ENCODE results near the gene CACTIN. TPM values are rescaled to one million over a fixed set of nuclear protein-coding genes. Genes with fewer than 3 reads are reported as not detected.

CACTIN gene
- total RNA-seq, 4 donors from 2014 or later = 22.6 to 29.9 (median 27.9) TPM

DNA sequence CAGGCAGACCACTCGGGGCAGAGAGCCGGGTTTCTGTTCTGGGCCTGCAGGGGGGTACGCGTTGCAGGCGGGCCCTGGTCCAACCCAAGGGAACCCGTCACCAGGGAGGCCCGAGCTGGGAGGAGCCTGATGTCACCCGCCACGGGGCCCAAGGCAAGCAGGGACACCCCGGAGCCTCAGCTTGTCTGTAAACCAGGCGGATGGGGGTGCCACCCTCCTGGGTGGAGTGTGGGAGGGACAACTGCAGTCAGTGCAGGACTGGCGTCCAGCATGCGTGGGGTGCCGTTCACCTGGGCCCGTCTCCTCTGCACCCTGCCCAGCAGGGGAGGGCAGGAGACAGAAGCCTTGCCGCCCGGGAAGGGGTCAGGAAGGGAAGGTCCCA, 7.0 kb downstream of the CACTIN start:
- no peak for DNase-seq (ENCODE audit: low spot score in 2 of 2)
- WGBS = 92% methylated on average over 11 of the region's 17 CpGs

DNA sequence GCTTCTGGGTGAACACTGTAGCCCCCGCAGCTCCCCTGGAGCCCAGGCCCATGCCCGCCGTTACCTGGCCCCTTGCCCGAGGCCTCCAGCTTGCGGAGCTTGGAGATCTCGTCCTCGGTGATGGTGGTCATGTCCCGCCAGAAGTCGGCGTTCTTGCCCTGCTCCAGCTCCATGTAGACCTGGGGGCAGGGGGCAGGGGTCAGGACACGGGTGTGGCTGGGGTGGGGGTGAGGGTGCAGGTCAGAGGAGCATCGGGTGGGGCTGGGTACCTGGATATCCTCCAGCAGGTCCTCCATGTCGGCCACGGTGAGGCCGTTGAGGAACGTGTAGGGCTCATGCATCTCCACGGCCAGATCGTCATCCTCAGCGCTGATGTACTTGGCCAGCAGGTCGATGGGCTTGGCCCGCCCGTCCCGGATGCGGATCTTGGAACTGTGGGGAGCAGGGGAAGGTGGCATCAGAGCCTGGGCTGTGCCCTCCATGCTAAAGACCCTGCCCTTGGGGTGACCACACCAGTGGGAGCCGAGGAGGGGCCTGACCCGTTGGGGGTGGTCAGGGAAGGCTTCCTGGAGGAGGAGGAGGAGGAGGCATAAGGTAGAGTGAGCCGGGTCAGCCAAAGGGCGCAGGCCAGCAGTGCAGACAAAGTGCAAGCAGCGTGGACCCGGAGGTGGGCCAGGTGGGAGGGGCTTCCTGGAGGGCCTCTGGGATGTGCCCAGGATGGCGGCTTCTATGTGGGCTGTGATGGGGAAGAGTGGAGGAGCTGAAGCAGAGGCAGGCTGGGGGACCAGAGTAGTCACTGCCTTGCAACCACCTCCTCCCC, 7.6 kb downstream of the CACTIN start:
- Histone ChIP-seq H3K27ac (no peak overlapping the region), H3K36me3 (peaks cover 76% of the 10 kb centered on the region), H3K4me3 (no peak overlapping the region), H3K9me3 (no peaks in the 10 kb centered on the region), H3K27me3 (no peaks in the 10 kb centered on the region), H3K4me1 (peaks cover 11% of the 10 kb centered on the region)
- no peak for DNase-seq (ENCODE audit: low spot score in 2 of 2)
- no peak for TF ChIP-seq POLR2A (IDR thresholded peaks at IDR 0.05)
- TF ChIP-seq, protein P1, sequence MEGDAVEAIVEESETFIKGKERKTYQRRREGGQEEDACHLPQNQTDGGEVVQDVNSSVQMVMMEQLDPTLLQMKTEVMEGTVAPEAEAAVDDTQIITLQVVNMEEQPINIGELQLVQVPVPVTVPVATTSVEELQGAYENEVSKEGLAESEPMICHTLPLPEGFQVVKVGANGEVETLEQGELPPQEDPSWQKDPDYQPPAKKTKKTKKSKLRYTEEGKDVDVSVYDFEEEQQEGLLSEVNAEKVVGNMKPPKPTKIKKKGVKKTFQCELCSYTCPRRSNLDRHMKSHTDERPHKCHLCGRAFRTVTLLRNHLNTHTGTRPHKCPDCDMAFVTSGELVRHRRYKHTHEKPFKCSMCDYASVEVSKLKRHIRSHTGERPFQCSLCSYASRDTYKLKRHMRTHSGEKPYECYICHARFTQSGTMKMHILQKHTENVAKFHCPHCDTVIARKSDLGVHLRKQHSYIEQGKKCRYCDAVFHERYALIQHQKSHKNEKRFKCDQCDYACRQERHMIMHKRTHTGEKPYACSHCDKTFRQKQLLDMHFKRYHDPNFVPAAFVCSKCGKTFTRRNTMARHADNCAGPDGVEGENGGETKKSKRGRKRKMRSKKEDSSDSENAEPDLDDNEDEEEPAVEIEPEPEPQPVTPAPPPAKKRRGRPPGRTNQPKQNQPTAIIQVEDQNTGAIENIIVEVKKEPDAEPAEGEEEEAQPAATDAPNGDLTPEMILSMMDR (IDR thresholded peaks at IDR 0.05) = no peak
- no peak for TF ChIP-seq POLR2AphosphoS5 (IDR thresholded peaks at IDR 0.05)
- no peak for TF ChIP-seq EP300 (IDR thresholded peaks at IDR 0.05)
- 94% methylated on average over 19 of the region's 31 CpGs for WGBS

More for the DNA sequence above, 7.0 kb downstream of the CACTIN start:
- no peak for TF ChIP-seq POLR2AphosphoS5 (IDR thresholded peaks at IDR 0.05)
- TF ChIP-seq EP300 (IDR thresholded peaks at IDR 0.05) = no peak
- TF ChIP-seq, protein P1 (IDR thresholded peaks at IDR 0.05) = no peak
- TF ChIP-seq POLR2A (IDR thresholded peaks at IDR 0.05) = no peak
- Histone ChIP-seq H3K27me3 (no peaks in the 10 kb centered on the region), H3K36me3 (peaks cover 72% of the 10 kb centered on the region), H3K4me1 (peaks cover 17% of the 10 kb centered on the region), H3K27ac (no peak overlapping the region), H3K4me3 (no peak overlapping the region), H3K9me3 (no peaks in the 10 kb centered on the region)

GRCh38 chr19:3618144-3618810, 8.3 kb downstream of the CACTIN start:
- Histone ChIP-seq H3K27ac (no peak overlapping the region), H3K4me3 (no peak overlapping the region), H3K9me3 (no peaks in the 10 kb centered on the region), H3K27me3 (no peaks in the 10 kb centered on the region), H3K36me3 (peaks cover 77% of the 10 kb centered on the region), H3K4me1 (peaks cover 9% of the 10 kb centered on the region)
- TF ChIP-seq, protein P1 (IDR thresholded peaks at IDR 0.05) = peak; percentile 79 to 91
- TF ChIP-seq POLR2AphosphoS5 (IDR thresholded peaks at IDR 0.05) (no peak), POLR2A (IDR thresholded peaks at IDR 0.05) (no peak), EP300 (IDR thresholded peaks at IDR 0.05) (no peak)
- WGBS = 22% methylated on average over 13 of the region's 31 CpGs
- DNase-seq (ENCODE audit: low spot score in 2 of 2) = no peak

DNA sequence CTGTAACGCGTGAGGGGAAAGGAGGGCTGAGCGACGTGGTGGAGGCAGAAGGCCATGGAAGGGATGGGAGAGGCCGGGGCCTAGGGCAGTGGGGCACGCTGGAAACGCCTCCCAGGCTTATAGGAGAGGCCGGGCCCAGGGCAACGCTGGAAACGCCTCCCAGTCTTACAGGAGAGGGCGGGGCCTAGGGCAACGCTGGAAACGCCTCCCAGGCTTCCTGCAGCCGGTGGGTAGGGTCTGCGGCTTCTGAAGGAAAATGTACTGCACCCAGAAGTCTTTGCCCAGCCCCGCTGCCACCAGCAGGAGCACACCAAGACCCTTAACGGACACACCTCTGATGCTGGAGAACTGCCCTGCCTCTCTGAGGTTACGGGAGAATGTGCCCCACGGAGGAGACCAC, 9.1 kb downstream of the CACTIN start:
- DNase-seq (ENCODE audit: low spot score in 2 of 2) = no peak
- Histone ChIP-seq H3K27me3 (no peaks in the 10 kb centered on the region), H3K9me3 (no peaks in the 10 kb centered on the region), H3K27ac (no peak overlapping the region), H3K4me1 (peaks cover 9% of the 10 kb centered on the region), H3K4me3 (no peak overlapping the region), H3K36me3 (peaks cover 78% of the 10 kb centered on the region)
- 72% methylated on average over 14 of the region's 19 CpGs for WGBS
- TF ChIP-seq POLR2A (IDR thresholded peaks at IDR 0.05) (no peak), EP300 (IDR thresholded peaks at IDR 0.05) (no peak), POLR2AphosphoS5 (IDR thresholded peaks at IDR 0.05) (no peak)
- TF ChIP-seq, protein P1 (IDR thresholded peaks at IDR 0.05) = no peak

DNA sequence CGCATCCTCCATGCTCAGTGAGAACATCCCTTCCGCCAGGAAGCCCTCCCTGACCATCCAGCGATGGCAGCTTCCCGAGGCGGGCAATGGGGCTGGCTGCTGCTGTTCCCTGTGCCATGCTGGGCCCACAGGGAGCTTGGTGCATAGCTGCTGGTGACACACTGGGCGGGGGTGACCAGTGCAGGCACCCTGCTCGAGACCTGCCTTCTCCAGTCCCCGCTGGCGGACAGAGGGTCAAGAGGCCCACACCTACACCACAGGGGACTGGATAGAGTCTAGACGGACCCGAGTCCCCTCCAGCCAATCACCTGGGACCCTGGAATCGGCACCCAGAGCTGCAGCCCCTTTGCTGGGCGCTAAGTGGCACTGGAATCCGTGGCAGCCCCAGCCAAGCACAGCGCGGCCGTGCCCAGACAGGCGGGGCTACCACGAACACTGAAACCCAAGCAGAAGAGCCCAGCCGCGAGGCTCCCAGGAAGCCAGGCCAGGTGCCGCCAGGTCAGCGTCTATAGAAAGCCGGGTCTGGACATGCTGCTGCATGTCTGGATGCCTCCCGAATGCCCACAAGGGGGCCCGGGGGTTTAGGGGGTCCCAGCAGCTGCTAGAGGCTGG, 11.0 kb downstream of the CACTIN start:
- Histone ChIP-seq H3K36me3 (peaks cover 83% of the 10 kb centered on the region), H3K4me1 (peaks cover 11% of the 10 kb centered on the region), H3K27ac (no peak overlapping the region), H3K9me3 (no peaks in the 10 kb centered on the region), H3K4me3 (no peak overlapping the region), H3K27me3 (no peaks in the 10 kb centered on the region)
- WGBS = 84% methylated on average over 24 of the region's 26 CpGs
- DNase-seq (ENCODE audit: low spot score in 2 of 2) = no peak
- TF ChIP-seq POLR2AphosphoS5 (IDR thresholded peaks at IDR 0.05) (no peak), EP300 (IDR thresholded peaks at IDR 0.05) (no peak), POLR2A (IDR thresholded peaks at IDR 0.05) (no peak)
- TF ChIP-seq, protein P1 (IDR thresholded peaks at IDR 0.05) = no peak

All from suprapubic skin (tissue), 4 donors.